IMR-90 (cell line): ENCODE results near the gene LGMN. TPM values are rescaled to one million over a fixed set of nuclear protein-coding genes. Genes with fewer than 3 reads are reported as not detected.

Experiments
- ATAC-seq: fragments of 200-7000 bp; cut with Tn5 transposase; 2 replicates; pipeline ENCODE4 v1.9.1; 2020; ENCODE audit warnings: low read depth, mild to moderate bottlenecking, moderate library complexity
- BruUV-seq: library from RNA; stranded (reverse); fragments of 400-500 nt; replicated peaks from 2 replicates; lab custom pipeline; 2021; lab: Mats Ljungman, UMichigan
- CTCF ChIA-PET: fragments of 300-600 bp; formaldehyde crosslinking; extraction: SDS; loops from one replicate; lab custom pipeline; 2021; ENCODE audit warnings: antibody characterized with exemption; lab: Yijun Ruan, JAX
- POLR2A ChIA-PET: fragments of 300-600 bp; sonication (Branson Sonifier 250); formaldehyde crosslinking; loops from one replicate; lab custom pipeline; 2022; ENCODE audit warnings: antibody characterized with exemption; ENCODE audit not compliant: unreplicated experiment; lab: Charles Lee
- DNase-seq: peaks from one replicate; pipeline ENCODE4 v3.0.0; 2013
- H2AFZ ChIP-seq: replicated peaks from 2 replicates; pipeline ENCODE3; 2013; ENCODE audit warnings: low read length, mild to moderate bottlenecking; ENCODE audit not compliant: poor library complexity
- H2AK5ac ChIP-seq: 2 replicates; pipeline ENCODE4 v1.6.1; 2013; ENCODE audit warnings: low read depth, low read length, inconsistent platforms
- H2AK9ac ChIP-seq: replicated peaks from 2 replicates; pipeline ENCODE3; 2013; ENCODE audit warnings: mild to moderate bottlenecking, low read depth, low read length, moderate library complexity; ENCODE audit not compliant: poor library complexity
- H2BK120ac ChIP-seq: 2 replicates; pipeline ENCODE4 v1.6.1; 2013; ENCODE audit warnings: low read depth, low read length, inconsistent platforms
- H2BK15ac ChIP-seq: 3 replicates; pipeline ENCODE4 v1.6.1; 2013; ENCODE audit warnings: low read depth, low read length, inconsistent platforms
- H2BK20ac ChIP-seq: 2 replicates; pipeline ENCODE4 v1.6.1; 2013; ENCODE audit warnings: low read depth, mild to moderate bottlenecking, inconsistent platforms, low read length, moderate library complexity
- H2BK5ac ChIP-seq: 2 replicates; pipeline ENCODE4 v1.6.1; 2013; ENCODE audit warnings: mild to moderate bottlenecking, low read depth, low read length, inconsistent platforms; ENCODE audit not compliant: poor library complexity, severe bottlenecking
- H3K14ac ChIP-seq: replicated peaks from 2 replicates; pipeline ENCODE4 v1.6.1; 2013; ENCODE audit warnings: low read depth, low read length, inconsistent platforms
- H3K18ac ChIP-seq: 2 replicates; pipeline ENCODE4 v1.6.1; 2013; ENCODE audit warnings: low read depth, low read length, control low read depth
- H3K23ac ChIP-seq: 2 replicates; pipeline ENCODE4 v1.6.1; 2013; ENCODE audit warnings: low read depth, low read length, inconsistent platforms
- H3K27ac ChIP-seq: 2 replicates; pipeline ENCODE4 v1.5.1; 2013; ENCODE audit warnings: mild to moderate bottlenecking, control low read depth, low read length; ENCODE audit not compliant: insufficient read depth
- H3K27me3 ChIP-seq: 2 replicates; pipeline ENCODE4 v1.6.1; 2013; ENCODE audit warnings: low read length; ENCODE audit not compliant: control insufficient read depth, insufficient read depth
- H3K36me3 ChIP-seq: 2 replicates; pipeline ENCODE4 v1.6.1; 2013; ENCODE audit warnings: low read length, mixed read lengths; ENCODE audit not compliant: control insufficient read depth, insufficient read depth
- H3K4ac ChIP-seq: 2 replicates; pipeline ENCODE4 v1.6.1; 2013; ENCODE audit warnings: low read depth, low read length, inconsistent platforms
- H3K4me1 ChIP-seq: 2 replicates; pipeline ENCODE4 v1.6.1; 2013; ENCODE audit warnings: low read length, mixed read lengths; ENCODE audit not compliant: control insufficient read depth, insufficient read depth
- H3K4me2 ChIP-seq: 2 replicates; pipeline ENCODE4 v1.6.1; 2013; ENCODE audit warnings: low read depth, mild to moderate bottlenecking, control low read depth, low read length, moderate library complexity
- H3K4me3 ChIP-seq: 2 replicates; pipeline ENCODE4 v1.5.1; 2013; ENCODE audit warnings: low read depth, mild to moderate bottlenecking, control low read depth, low read length, moderate library complexity; ENCODE audit not compliant: insufficient read depth
- H3K56ac ChIP-seq: 2 replicates; pipeline ENCODE4 v1.6.1; 2013; ENCODE audit warnings: low read length, inconsistent platforms; ENCODE audit not compliant: insufficient read depth; ENCODE audit errors: extremely low read depth
- H3K79me1 ChIP-seq, 2 experiments: 2 replicates each; pipeline ENCODE4 v1.6.1; 2013; ENCODE audit warnings: low read length in 2 of 2, inconsistent platforms in 1 of 2, low read depth in 1 of 2
- H3K9ac ChIP-seq: 2 replicates; pipeline ENCODE4 v1.6.1; 2013; ENCODE audit warnings: low read depth, low read length, control low read depth
- H3K9me1 ChIP-seq: 2 replicates; pipeline ENCODE4 v1.6.1; 2013; ENCODE audit warnings: low read length, inconsistent platforms; ENCODE audit not compliant: insufficient read depth
- H3K9me3 ChIP-seq: 2 replicates; pipeline ENCODE4 v1.6.1; 2013; ENCODE audit warnings: low read length; ENCODE audit not compliant: control insufficient read depth, insufficient read depth
- H4K20me1 ChIP-seq: 2 replicates; pipeline ENCODE4 v1.6.1; 2013; ENCODE audit warnings: low read length, inconsistent platforms; ENCODE audit not compliant: insufficient read depth
- H4K5ac ChIP-seq: 2 replicates; pipeline ENCODE4 v1.6.1; 2013; ENCODE audit warnings: mild to moderate bottlenecking, low read depth, low read length, control low read depth
- H4K8ac ChIP-seq, 2 experiments: 2 replicates each; pipeline ENCODE4 v1.6.1; 2013; ENCODE audit warnings: low read depth in 2 of 2, low read length in 2 of 2, control low read depth in 1 of 2, inconsistent platforms in 1 of 2
- H4K91ac ChIP-seq: 2 replicates; pipeline ENCODE4 v1.6.1; 2013; ENCODE audit warnings: low read depth, low read length, inconsistent platforms; ENCODE audit not compliant: insufficient read depth
- BHLHE40 ChIP-seq: fragments of 150-350 bp; IDR thresholded peaks from 2 replicates; pipeline ENCODE4 v1.6.1; 2016; ENCODE audit warnings: mild to moderate bottlenecking, low read depth, low read length
- CHD1 ChIP-seq: IDR thresholded peaks from 2 replicates; pipeline ENCODE4 v1.6.1; 2012; ENCODE audit warnings: low read depth, low read length, improper control_type of control experiment
- CTCF ChIP-seq: conservative IDR thresholded peaks from 2 replicates; pipeline ENCODE4 v1.5.1; 2012; ENCODE audit warnings: mild to moderate bottlenecking, low read depth, low read length, improper control_type of control experiment
- FOS ChIP-seq: fragments of 150-350 bp; IDR thresholded peaks from 2 replicates; pipeline ENCODE4 v1.6.1; 2016; ENCODE audit warnings: low read depth, low read length
- MXI1 ChIP-seq: IDR thresholded peaks from 2 replicates; pipeline ENCODE4 v1.6.1; 2012; ENCODE audit warnings: low read depth, mild to moderate bottlenecking, low read length, moderate library complexity, borderline replicate concordance
- RFX5 ChIP-seq: IDR thresholded peaks from 2 replicates; pipeline ENCODE4 v1.8.0; 2012; ENCODE audit warnings: low read depth, mild to moderate bottlenecking, low read length, moderate library complexity
- WGBS, 2 experiments: methylation state at CpG; one replicate each; pipeline versions ENCODE4 v1.1.5 to v1.1.7; 2013; ENCODE audit warnings: missing lambda C conversion rate in 2 of 2; ENCODE audit not compliant: insufficient read length in 1 of 2; ENCODE audit errors: extremely low coverage in 2 of 2; 5-methylcytosine and 5-hydroxymethylcytosine counted together
- dilution Hi-C: fragments of 300-500 bp; cut with HindIII; formaldehyde crosslinking; loops from one replicate; pipeline ENCODE4 v1.14.3; 2018; ENCODE audit warnings: low sequenced_read_pairs; ENCODE audit not compliant: unreplicated experiment
- in situ Hi-C: fragments of 300-500 bp; cut with MboI; formaldehyde crosslinking; loops from 3 replicates; pipeline ENCODE4 v1.14.3; 2019; ENCODE audit warnings: low sequenced_read_pairs, inconsistent platforms, mixed read lengths
- intact Hi-C: fragments of 100-400 bp; cut with micrococcal nuclease; formaldehyde crosslinking; loops from 2 replicates; pipeline ENCODE4 v1.10.0; 2022
- polyA plus RNA-seq, 3 experiments: library from polyadenylated mRNA; depleted of rRNA; stranded (reverse); fragments of >200 nt; gene quantifications; 2 replicates each; pipeline ENCODE4 v1.2.3, GENCODE V29; 2012; ENCODE audit warnings: low replicate concordance in 1 of 3
- total RNA-seq: library from RNA; depleted of rRNA; stranded (reverse); fragments of >200 nt; gene quantifications from 2 replicates; pipeline ENCODE4 v1.2.3, GENCODE V29; 2012
- TF ChIP-seq, protein P1 (sequence below): fragments of 150-350 bp; IDR thresholded peaks from 2 replicates; pipeline ENCODE4 v1.6.1; 2016; ENCODE audit warnings: low read depth, mild to moderate bottlenecking, low read length, moderate library complexity, borderline replicate concordance
- TF ChIP-seq, protein P2 (sequence below): fragments of 150-350 bp; IDR thresholded peaks from 2 replicates; pipeline ENCODE4 v1.6.1; 2017; ENCODE audit warnings: mild to moderate bottlenecking, antibody characterized with exemption, low read length, low read depth

The LGMN gene
- total and polyA plus RNA-seq, 2 of the 4 experiments (the other 2 are of a cell fraction): 19.2 to 39.3 TPM

DNA sequence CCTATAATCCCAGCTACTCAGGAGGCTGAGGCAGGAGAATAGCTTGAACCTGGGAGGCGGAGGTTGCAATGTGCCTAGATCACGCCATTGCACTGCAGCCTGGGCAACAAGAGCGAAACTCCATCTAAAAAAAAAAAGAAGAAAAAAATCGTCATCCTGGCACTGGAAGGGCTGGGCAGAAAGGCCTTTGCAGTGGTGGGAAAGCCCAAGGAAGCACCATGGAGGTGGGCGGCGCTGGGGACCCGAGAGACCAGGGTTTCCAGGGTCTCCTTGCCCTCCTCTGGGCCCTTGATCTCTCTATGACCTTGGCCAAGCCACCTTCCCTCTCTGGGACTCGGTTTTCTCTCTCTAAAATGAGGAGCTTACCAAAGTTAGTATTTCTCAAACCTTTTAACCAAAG, 65.4 kb downstream of the LGMN start:
- Histone ChIP-seq H3K79me1 (peaks cover 0 to 5% of the 10 kb centered on the region in 2 experiments; a peak in 1 of 4 replicates), H2BK120ac (no peak overlapping the region), H3K18ac (no peak overlapping the region), H4K20me1 (0 out of 2 replicates have a peak, but pooled peaks cover 4% of the 10 kb centered on the region), H2AFZ (no peak overlapping the region), H3K9ac (no peak overlapping the region), H3K27me3 (no peaks in the 10 kb centered on the region), H2BK5ac (no peak overlapping the region), H4K91ac (no peak overlapping the region), H2BK20ac (no peak overlapping the region), H3K9me3 (0 out of 2 replicates have a peak, but pooled peaks cover 2% of the 10 kb centered on the region), H4K8ac (no peak overlapping the region), H3K9me1 (no peaks in the 10 kb centered on the region; the same call in 1 of the 2 replicates), H3K56ac (no peak overlapping the region), H3K36me3 (peaks cover 39% of the 10 kb centered on the region), H2BK15ac (no peak overlapping the region), H3K4ac (no peak overlapping the region), H3K27ac (no peak overlapping the region), H3K23ac (no peak overlapping the region), H3K4me1 (0 out of 2 replicates have a peak, but pooled peaks cover 2% of the 10 kb centered on the region), H2AK5ac (no peak overlapping the region), H2AK9ac (no peak overlapping the region), H3K4me3 (no peak overlapping the region), H3K14ac (no peak overlapping the region), H4K5ac (no peak overlapping the region), H3K4me2 (no peak overlapping the region)
- intact Hi-C loops: loop anchor here (5.0 kb wide), 2 partner anchors 81 to 171 kb away; partner anchors contain the start of gene RIN3
- DNase-seq: no peak
- ChIA-PET POLR2A (interaction anchor here (0.7 kb wide), 1 partner anchor 282 kb away, joined by 5 read pairs; no protein-coding TSS in a partner anchor), CTCF (interaction anchor here (1.9 kb wide), 1 partner anchor 13 kb away, joined by 6 read pairs; no protein-coding TSS in a partner anchor)
- in situ Hi-C loops: loop anchor here (10.0 kb wide), 1 partner anchor 558 kb away; the partner anchor contains the start of genes CPSF2 and NDUFB1
- dilution Hi-C loops: no loop called here
- TF ChIP-seq CTCF: no peak
- no peak for TF ChIP-seq FOS
- TF ChIP-seq BHLHE40: no peak
- no peak for TF ChIP-seq MXI1
- TF ChIP-seq, protein P1, sequence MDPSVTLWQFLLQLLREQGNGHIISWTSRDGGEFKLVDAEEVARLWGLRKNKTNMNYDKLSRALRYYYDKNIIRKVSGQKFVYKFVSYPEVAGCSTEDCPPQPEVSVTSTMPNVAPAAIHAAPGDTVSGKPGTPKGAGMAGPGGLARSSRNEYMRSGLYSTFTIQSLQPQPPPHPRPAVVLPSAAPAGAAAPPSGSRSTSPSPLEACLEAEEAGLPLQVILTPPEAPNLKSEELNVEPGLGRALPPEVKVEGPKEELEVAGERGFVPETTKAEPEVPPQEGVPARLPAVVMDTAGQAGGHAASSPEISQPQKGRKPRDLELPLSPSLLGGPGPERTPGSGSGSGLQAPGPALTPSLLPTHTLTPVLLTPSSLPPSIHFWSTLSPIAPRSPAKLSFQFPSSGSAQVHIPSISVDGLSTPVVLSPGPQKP: no peak
- no peak for TF ChIP-seq CHD1
- TF ChIP-seq, protein P2, sequence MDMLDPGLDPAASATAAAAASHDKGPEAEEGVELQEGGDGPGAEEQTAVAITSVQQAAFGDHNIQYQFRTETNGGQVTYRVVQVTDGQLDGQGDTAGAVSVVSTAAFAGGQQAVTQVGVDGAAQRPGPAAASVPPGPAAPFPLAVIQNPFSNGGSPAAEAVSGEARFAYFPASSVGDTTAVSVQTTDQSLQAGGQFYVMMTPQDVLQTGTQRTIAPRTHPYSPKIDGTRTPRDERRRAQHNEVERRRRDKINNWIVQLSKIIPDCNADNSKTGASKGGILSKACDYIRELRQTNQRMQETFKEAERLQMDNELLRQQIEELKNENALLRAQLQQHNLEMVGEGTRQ: no peak
- no peak for TF ChIP-seq RFX5
- no peak for ATAC-seq
- WGBS, 2 experiments: no CpG with 5 or more reads among the region's 8 CpGs
- no TSS peak for BruUV-seq
